ENCODE results near the gene SGMS1.

The SGMS1 gene

GRCh38 chr10:50385624-50386023 is 238.1 kb downstream of the SGMS1 start:
- H3F3A ChIP-seq (ENCODE audit: control insufficient read depth, insufficient read depth) = 0 out of 2 replicates have a peak, but pooled peaks cover 2% of the 10 kb centered on the region
- no peak overlapping the region for H3K4me3 ChIP-seq (ENCODE audit: low read length)
- no peaks in the 10 kb centered on the region for H3K36me3 ChIP-seq (ENCODE audit: control insufficient read depth, low read length)
- H3K9me3 ChIP-seq (ENCODE audit: control insufficient read depth, insufficient read depth, low read length) = no peaks in the 10 kb centered on the region
- H3K27ac ChIP-seq (ENCODE audit: low read depth, low read length) = no peak overlapping the region
- peaks cover 64% of the 10 kb centered on the region for H3K4me1 ChIP-seq (ENCODE audit: control insufficient read depth, low read length)
- no peaks in the 10 kb centered on the region for H4K20me1 ChIP-seq (ENCODE audit: control insufficient read depth, insufficient read depth, low read depth, low read length)
- no peaks in the 10 kb centered on the region for H3K27me3 ChIP-seq (ENCODE audit: control insufficient read depth, low read length)
- TF ChIP-seq CTCF (IDR thresholded peaks at IDR 0.05; ENCODE audit: low read depth, low read length, poor library complexity, severe bottlenecking) = no peak
- no peak for TF ChIP-seq EZH2phosphoT487 (IDR thresholded peaks at IDR 0.05; ENCODE audit: borderline replicate concordance, low read length)
- H3K4me2 ChIP-seq (ENCODE audit: low read length) = no peak overlapping the region
- H3K79me2 ChIP-seq (ENCODE audit: control insufficient read depth, low read length) = no peaks in the 10 kb centered on the region
- no peaks in the 10 kb centered on the region for H3K9me2 ChIP-seq (replicated peaks; ENCODE audit: control insufficient read depth, low read length)

GRCh38 chr10:50384898-50385297 is 238.9 kb downstream of the SGMS1 start:
- Histone ChIP-seq H4K20me1 (ENCODE audit: control insufficient read depth, insufficient read depth, low read depth, low read length) (no peaks in the 10 kb centered on the region), H3F3A (ENCODE audit: control insufficient read depth, insufficient read depth) (0 out of 2 replicates have a peak, but pooled peaks cover 2% of the 10 kb centered on the region), H3K9me2 (replicated peaks; ENCODE audit: control insufficient read depth, low read length) (no peaks in the 10 kb centered on the region), H3K4me2 (ENCODE audit: low read length) (no peak overlapping the region), H3K4me1 (ENCODE audit: control insufficient read depth, low read length) (peaks cover 61% of the 10 kb centered on the region), H3K27ac (ENCODE audit: low read depth, low read length) (no peak overlapping the region), H3K36me3 (ENCODE audit: control insufficient read depth, low read length) (no peaks in the 10 kb centered on the region), H3K4me3 (ENCODE audit: low read length) (no peak overlapping the region), H3K9me3 (ENCODE audit: control insufficient read depth, insufficient read depth, low read length) (no peaks in the 10 kb centered on the region), H3K79me2 (ENCODE audit: control insufficient read depth, low read length) (no peaks in the 10 kb centered on the region), H3K27me3 (ENCODE audit: control insufficient read depth, low read length) (no peaks in the 10 kb centered on the region)
- TF ChIP-seq EZH2phosphoT487 (IDR thresholded peaks at IDR 0.05; ENCODE audit: borderline replicate concordance, low read length) = no peak
- TF ChIP-seq CTCF (IDR thresholded peaks at IDR 0.05; ENCODE audit: low read depth, low read length, poor library complexity, severe bottlenecking) = no peak

GRCh38 chr10:50384238-50384637 is 239.5 kb downstream of the SGMS1 start:
- Histone ChIP-seq H3K27ac (ENCODE audit: low read depth, low read length) (no peak overlapping the region), H3K4me2 (ENCODE audit: low read length) (no peak overlapping the region), H3K4me1 (ENCODE audit: control insufficient read depth, low read length) (peaks cover 60% of the 10 kb centered on the region), H4K20me1 (ENCODE audit: control insufficient read depth, insufficient read depth, low read depth, low read length) (no peaks in the 10 kb centered on the region), H3K9me3 (ENCODE audit: control insufficient read depth, insufficient read depth, low read length) (no peaks in the 10 kb centered on the region), H3K79me2 (ENCODE audit: control insufficient read depth, low read length) (no peaks in the 10 kb centered on the region), H3K27me3 (ENCODE audit: control insufficient read depth, low read length) (no peaks in the 10 kb centered on the region), H3K4me3 (ENCODE audit: low read length) (no peak overlapping the region), H3K36me3 (ENCODE audit: control insufficient read depth, low read length) (no peaks in the 10 kb centered on the region), H3K9me2 (replicated peaks; ENCODE audit: control insufficient read depth, low read length) (no peaks in the 10 kb centered on the region), H3F3A (ENCODE audit: control insufficient read depth, insufficient read depth) (0 out of 2 replicates have a peak, but pooled peaks cover 2% of the 10 kb centered on the region)
- no peak for TF ChIP-seq CTCF (IDR thresholded peaks at IDR 0.05; ENCODE audit: low read depth, low read length, poor library complexity, severe bottlenecking)
- no peak for TF ChIP-seq EZH2phosphoT487 (IDR thresholded peaks at IDR 0.05; ENCODE audit: borderline replicate concordance, low read length)

Measured in DOHH2 (cell line).